Transverse colon (tissue), 3 donors: ENCODE measurements around the gene BAIAP2.

Experiments
- CTCF ChIP-seq, 5 experiments: fragments of 200-600 bp in 3 of 5; fragments of 450-650 bp in 2 of 5; sonication (generic) in 3 of 5; IDR thresholded peaks; 1 replicate in 2 of 5; 2 replicates in 3 of 5; pipeline ENCODE4 v1.5.1; 2016 to 2017; ENCODE audit warnings: antibody characterized with exemption in 5 of 5, inconsistent platforms in 3 of 5, mild to moderate bottlenecking in 2 of 5, moderate library complexity in 1 of 5
- POLR2A ChIP-seq: fragments of 450-650 bp; IDR thresholded peaks from one replicate; pipeline ENCODE4 v1.6.1; 2016; ENCODE audit warnings: antibody characterized with exemption, mild to moderate bottlenecking, moderate library complexity

GRCh38 chr17:81129289-81129688 is 94.3 kb downstream of the BAIAP2 start:
- TF ChIP-seq POLR2A = no peak
- TF ChIP-seq CTCF (IDR thresholded peaks at IDR 0.05) = no peak
